GM12873 (cell line): ENCODE results near the gene DGCR8.

Experiments
- CTCF ChIP-seq: IDR thresholded peaks from 2 replicates; pipeline ENCODE4 v1.5.1; 2012; ENCODE audit warnings: low read depth, mild to moderate bottlenecking, moderate library complexity, low read length, control low read depth; ENCODE audit not compliant: insufficient read depth; ENCODE audit errors: missing control alignments

The DGCR8 gene

GRCh38 chr22:20152464-20152890, 72.4 kb downstream of the DGCR8 start:
- no peak for TF ChIP-seq CTCF

- TF ChIP-seq CTCF: no peak
Measured at GRCh38 chr22:20153945-20154344, 73.9 kb downstream of the DGCR8 start.

- TF ChIP-seq CTCF: peak; percentile 23
Measured at GRCh38 chr22:20154602-20155187, 74.7 kb downstream of the DGCR8 start.

GRCh38 chr22:20155330-20156041, 75.4 kb downstream of the DGCR8 start:
- no peak for TF ChIP-seq CTCF

- TF ChIP-seq CTCF: no peak
Measured at GRCh38 chr22:20156042-20156389, 76.0 kb downstream of the DGCR8 start.

- peak; percentile 98 for TF ChIP-seq CTCF
Measured at GRCh38 chr22:20156611-20157429, 76.8 kb downstream of the DGCR8 start.
